Sigmoid colon (tissue), 4 donors: Measurements from ENCODE around the gene BTBD9.

ENCODE experiments used
- EP300 ChIP-seq, 4 donors: sonication (generic); formaldehyde crosslinking; IDR thresholded peaks; one replicate each; pipeline ENCODE4 v1.6.1; 2017; ENCODE audit warnings: antibody characterized with exemption in 4 of 4
- POLR2AphosphoS5 ChIP-seq, 4 donors: sonication (generic); formaldehyde crosslinking; IDR thresholded peaks; one replicate each; pipeline ENCODE4 v1.6.1; 2017; ENCODE audit warnings: antibody characterized with exemption in 4 of 4

DNA sequence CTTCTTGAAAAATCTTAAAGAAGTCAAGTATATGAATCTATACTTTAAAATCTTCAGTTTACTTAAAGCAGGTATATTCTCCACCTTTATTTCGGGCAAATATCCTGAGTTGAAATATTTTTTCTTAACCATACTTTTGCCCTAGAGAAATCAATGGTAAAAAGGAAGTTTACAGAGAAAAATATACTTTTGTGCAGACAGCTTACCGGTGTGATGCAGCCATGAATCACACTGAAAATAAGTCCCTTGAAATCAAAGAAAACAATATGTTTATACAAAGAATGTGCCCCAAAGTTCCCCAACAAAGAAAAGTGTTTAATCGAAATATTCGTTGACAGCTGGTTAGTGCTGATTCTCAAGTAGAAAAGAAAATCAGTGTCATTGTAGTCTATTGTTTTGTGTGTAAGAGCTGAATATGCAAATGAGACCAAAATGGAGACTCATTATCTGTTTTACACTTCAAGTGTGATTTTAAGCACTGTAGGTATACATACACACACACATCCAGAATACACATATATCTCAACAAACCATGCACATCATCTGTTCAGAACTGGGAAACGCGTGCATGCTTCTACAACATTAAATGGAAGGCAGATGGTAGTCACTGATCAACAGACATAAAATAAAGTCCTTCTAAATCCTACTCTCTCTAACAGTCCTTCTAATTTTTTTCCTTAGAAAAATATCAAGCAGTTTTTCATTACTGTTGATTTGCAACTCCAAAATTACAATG lies 73.3 kb downstream of the BTBD9 start:
- TF ChIP-seq EP300 (IDR thresholded peaks at IDR 0.05) (no peak), POLR2AphosphoS5 (IDR thresholded peaks at IDR 0.05) (no peak)
